LNCAP (cell line): ENCODE measurements around the gene EFCAB8.

Source experiments
- CTCF ChIP-seq: fragments of 450-650 bp; IDR thresholded peaks from 2 replicates; pipeline ENCODE4 v1.5.1; 2017; ENCODE audit warnings: mild to moderate bottlenecking

EFCAB8 gene

GRCh38 chr20:32909896-32910571, 51.3 kb downstream of the EFCAB8 start:
- TF ChIP-seq CTCF: no peak

- TF ChIP-seq CTCF: no peak
Observed at GRCh38 chr20:32911355-32911754, 52.6 kb downstream of the EFCAB8 start.

GRCh38 chr20:32912688-32913087, 54.0 kb downstream of the EFCAB8 start:
- no peak for TF ChIP-seq CTCF

- TF ChIP-seq CTCF: no peak
Observed at GRCh38 chr20:32914031-32914430, 55.3 kb downstream of the EFCAB8 start.

- TF ChIP-seq CTCF: no peak
Observed at GRCh38 chr20:32917191-32917950, 58.6 kb downstream of the EFCAB8 start.

GRCh38 chr20:32918296-32918695, 59.6 kb downstream of the EFCAB8 start:
- no peak for TF ChIP-seq CTCF

- TF ChIP-seq CTCF: no peak
Observed at GRCh38 chr20:32918751-32919150, 60.0 kb downstream of the EFCAB8 start.
